Astrocyte (in vitro differentiated cells and primary cell): ENCODE measurements around the gene KCNJ2. TPM values are rescaled to one million over a fixed set of nuclear protein-coding genes. Genes with fewer than 3 reads are reported as not detected.

Source experiments
- DNase-seq: peaks from one replicate; pipeline ENCODE4 v3.0.0-alpha.2; 2010; ENCODE audit warnings: low read depth
- FAIRE-seq: peaks from 2 replicates; lab custom pipeline; 2011; peaks lifted over from hg19 to GRCh38; lab: Jason Lieb, UNC
- H2AFZ ChIP-seq: 2 replicates; pipeline ENCODE4 v1.6.0; 2012; ENCODE audit warnings: low read depth, low read length, inconsistent platforms
- H3K27ac ChIP-seq: 2 replicates; pipeline ENCODE4 v1.5.1; 2011; ENCODE audit warnings: low read depth, low read length, inconsistent platforms
- H3K27me3 ChIP-seq: 2 replicates; pipeline ENCODE4 v1.6.0; 2011; ENCODE audit warnings: low read length, inconsistent platforms; ENCODE audit not compliant: insufficient read depth
- H3K36me3 ChIP-seq: 2 replicates; pipeline ENCODE4 v1.5.1; 2011; ENCODE audit warnings: low read length, inconsistent platforms; ENCODE audit not compliant: insufficient read depth
- H3K4me1 ChIP-seq: 2 replicates; pipeline ENCODE4 v1.5.1; 2011; ENCODE audit warnings: low read length, inconsistent platforms; ENCODE audit not compliant: insufficient read depth
- H3K4me2 ChIP-seq: 2 replicates; pipeline ENCODE4 v1.6.0; 2012; ENCODE audit warnings: low read length, inconsistent platforms
- H3K4me3 ChIP-seq: 2 replicates; pipeline ENCODE4 v1.5.1; 2011; ENCODE audit warnings: low read depth, mild to moderate bottlenecking, low read length, inconsistent platforms; ENCODE audit not compliant: insufficient read depth
- H3K79me2 ChIP-seq: 2 replicates; pipeline ENCODE4 v1.6.0; 2012; ENCODE audit warnings: mild to moderate bottlenecking, low read length, inconsistent platforms; ENCODE audit not compliant: insufficient read depth
- H3K9ac ChIP-seq: 2 replicates; pipeline ENCODE4 v1.6.0; 2012; ENCODE audit warnings: mild to moderate bottlenecking, low read length, inconsistent platforms
- H3K9me3 ChIP-seq: 2 replicates; pipeline ENCODE4 v1.5.1; 2012; ENCODE audit warnings: low read depth, mild to moderate bottlenecking, low read length, inconsistent platforms; ENCODE audit not compliant: insufficient read depth
- H4K20me1 ChIP-seq: 2 replicates; pipeline ENCODE4 v1.6.0; 2012; ENCODE audit warnings: low read length, inconsistent platforms; ENCODE audit not compliant: insufficient read depth
- H3K27ac Mint-ChIP-seq: one replicate; pipeline ENCODE4 v1.8.0; 2021; ENCODE audit warnings: mild to moderate bottlenecking, mixed read lengths; ENCODE audit not compliant: unreplicated experiment
- H3K27me3 Mint-ChIP-seq: one replicate; pipeline ENCODE4 v1.8.0; 2021; ENCODE audit warnings: low read depth, mixed read lengths; ENCODE audit not compliant: unreplicated experiment
- H3K36me3 Mint-ChIP-seq: one replicate; pipeline ENCODE4 v1.8.0; 2021; ENCODE audit warnings: low read depth, mixed read lengths; ENCODE audit not compliant: unreplicated experiment
- H3K4me1 Mint-ChIP-seq: one replicate; pipeline ENCODE4 v1.8.0; 2021; ENCODE audit warnings: low read depth, mixed read lengths; ENCODE audit not compliant: unreplicated experiment
- H3K4me3 Mint-ChIP-seq: one replicate; pipeline ENCODE4 v1.8.0; 2021; ENCODE audit warnings: mild to moderate bottlenecking, moderate library complexity, mixed read lengths; ENCODE audit not compliant: unreplicated experiment
- H3K9me3 Mint-ChIP-seq: one replicate; pipeline ENCODE4 v1.8.0; 2021; ENCODE audit warnings: mild to moderate bottlenecking, mixed read lengths; ENCODE audit not compliant: unreplicated experiment
- EZH2 ChIP-seq: IDR thresholded peaks from 2 replicates; pipeline ENCODE4 v1.6.1; 2012; ENCODE audit warnings: mild to moderate bottlenecking, low read length, inconsistent platforms; ENCODE audit not compliant: insufficient read depth
- total RNA-seq: library from RNA; stranded (reverse); gene quantifications from 2 replicates; pipeline ENCODE4 v1.2.1, GENCODE V29; 2021
- TF ChIP-seq, protein P1 (sequence below): IDR thresholded peaks from 2 replicates; pipeline ENCODE4 v1.5.1; 2011; ENCODE audit warnings: low read depth, mild to moderate bottlenecking, inconsistent platforms, low read length, moderate library complexity; ENCODE audit not compliant: insufficient read depth

The KCNJ2 gene
- total RNA-seq, 1 donor from 2014 or later, result 10.2 TPM

GRCh38 chr17:70124723-70125122, 44.6 kb upstream of the KCNJ2 start:
- no peak overlapping the region for H3K27ac Mint-ChIP-seq
- H3K4me1 Mint-ChIP-seq, result peaks cover 4% of the 10 kb centered on the region

GRCh38 chr17:70127221-70127873, 42.0 kb upstream of the KCNJ2 start:
- Histone ChIP-seq H3K9me3 (no peaks in the 10 kb centered on the region), H3K27ac (no peak overlapping the region), H2AFZ (no peak overlapping the region), H3K4me1 (no peaks in the 10 kb centered on the region), H4K20me1 (no peaks in the 10 kb centered on the region), H3K79me2 (no peaks in the 10 kb centered on the region), H3K36me3 (no peaks in the 10 kb centered on the region), H3K9ac (no peak overlapping the region), H3K4me3 (no peak overlapping the region), H3K27me3 (no peaks in the 10 kb centered on the region), H3K4me2 (no peak overlapping the region)
- no peak for TF ChIP-seq EZH2
- TF ChIP-seq, protein P1, sequence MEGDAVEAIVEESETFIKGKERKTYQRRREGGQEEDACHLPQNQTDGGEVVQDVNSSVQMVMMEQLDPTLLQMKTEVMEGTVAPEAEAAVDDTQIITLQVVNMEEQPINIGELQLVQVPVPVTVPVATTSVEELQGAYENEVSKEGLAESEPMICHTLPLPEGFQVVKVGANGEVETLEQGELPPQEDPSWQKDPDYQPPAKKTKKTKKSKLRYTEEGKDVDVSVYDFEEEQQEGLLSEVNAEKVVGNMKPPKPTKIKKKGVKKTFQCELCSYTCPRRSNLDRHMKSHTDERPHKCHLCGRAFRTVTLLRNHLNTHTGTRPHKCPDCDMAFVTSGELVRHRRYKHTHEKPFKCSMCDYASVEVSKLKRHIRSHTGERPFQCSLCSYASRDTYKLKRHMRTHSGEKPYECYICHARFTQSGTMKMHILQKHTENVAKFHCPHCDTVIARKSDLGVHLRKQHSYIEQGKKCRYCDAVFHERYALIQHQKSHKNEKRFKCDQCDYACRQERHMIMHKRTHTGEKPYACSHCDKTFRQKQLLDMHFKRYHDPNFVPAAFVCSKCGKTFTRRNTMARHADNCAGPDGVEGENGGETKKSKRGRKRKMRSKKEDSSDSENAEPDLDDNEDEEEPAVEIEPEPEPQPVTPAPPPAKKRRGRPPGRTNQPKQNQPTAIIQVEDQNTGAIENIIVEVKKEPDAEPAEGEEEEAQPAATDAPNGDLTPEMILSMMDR, result no peak
- DNase-seq, result no peak
- Mint-ChIP-seq H3K4me3 (no peak overlapping the region), H3K27ac (no peak overlapping the region), H3K4me1 (no peaks in the 10 kb centered on the region), H3K9me3 (peaks cover 1% of the 10 kb centered on the region), H3K27me3 (no peaks in the 10 kb centered on the region), H3K36me3 (no peaks in the 10 kb centered on the region)
- no peak for FAIRE-seq

More at GRCh38 chr17:70124723-70125122, 44.6 kb upstream of the KCNJ2 start:
- peaks cover 1% of the 10 kb centered on the region for H3K9me3 Mint-ChIP-seq
- no peaks in the 10 kb centered on the region for H3K36me3 Mint-ChIP-seq
- TF ChIP-seq EZH2, result no peak
- TF ChIP-seq, protein P1, result no peak
- no peak overlapping the region for H3K27ac ChIP-seq
- H2AFZ ChIP-seq, result no peak overlapping the region
- H3K9me3 ChIP-seq, result no peaks in the 10 kb centered on the region
- H3K27me3 Mint-ChIP-seq, result no peaks in the 10 kb centered on the region
- H3K9ac ChIP-seq, result no peak overlapping the region
- no peaks in the 10 kb centered on the region for H3K36me3 ChIP-seq
- H3K27me3 ChIP-seq, result no peaks in the 10 kb centered on the region
- no peak overlapping the region for H3K4me3 Mint-ChIP-seq
- H3K4me3 ChIP-seq, result no peak overlapping the region
- H3K4me1 ChIP-seq, result no peaks in the 10 kb centered on the region
- FAIRE-seq (no peak), DNase-seq (no peak)
- H3K79me2 ChIP-seq, result no peaks in the 10 kb centered on the region
- no peak overlapping the region for H3K4me2 ChIP-seq
- no peaks in the 10 kb centered on the region for H4K20me1 ChIP-seq

DNA sequence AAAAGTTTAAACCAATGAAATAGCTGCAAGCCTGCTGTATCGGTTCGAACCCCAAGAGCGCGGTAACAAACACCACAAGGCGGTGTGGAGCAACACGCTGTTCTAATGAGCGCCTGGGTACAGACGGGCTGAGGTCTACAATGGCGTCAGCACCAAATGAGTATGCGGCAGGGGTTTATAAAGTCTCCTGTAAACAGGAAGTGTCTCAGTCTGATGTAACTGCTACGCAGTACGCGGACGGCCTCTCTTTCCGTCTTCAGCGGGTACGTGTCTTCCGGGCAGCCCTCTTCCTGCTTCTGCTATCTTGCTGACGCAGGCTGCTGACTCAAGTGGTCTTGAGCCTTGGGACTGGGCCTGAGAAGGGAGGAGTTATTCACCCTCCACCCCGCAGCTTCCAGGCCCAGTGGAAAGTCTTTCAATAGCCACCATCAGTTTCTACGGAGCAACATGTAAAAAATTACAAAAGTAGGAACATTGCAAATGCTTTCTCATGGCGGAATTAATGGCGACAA, 40.5 kb upstream of the KCNJ2 start:
- Histone ChIP-seq H3K27me3 (no peaks in the 10 kb centered on the region), H3K4me1 (no peaks in the 10 kb centered on the region), H3K9me3 (no peaks in the 10 kb centered on the region), H3K4me3 (no peak overlapping the region), H3K4me2 (no peak overlapping the region), H3K9ac (no peak overlapping the region), H3K27ac (no peak overlapping the region), H3K36me3 (no peaks in the 10 kb centered on the region), H4K20me1 (no peaks in the 10 kb centered on the region), H3K79me2 (no peaks in the 10 kb centered on the region), H2AFZ (no peak overlapping the region)
- peaks cover 1% of the 10 kb centered on the region for H3K9me3 Mint-ChIP-seq
- FAIRE-seq (no peak), DNase-seq (no peak)
- TF ChIP-seq, protein P1, result no peak
- no peak for TF ChIP-seq EZH2
- no peak overlapping the region for H3K27ac Mint-ChIP-seq
- H3K4me3 Mint-ChIP-seq, result no peak overlapping the region
- no peaks in the 10 kb centered on the region for H3K27me3 Mint-ChIP-seq
- no peaks in the 10 kb centered on the region for H3K36me3 Mint-ChIP-seq
- H3K4me1 Mint-ChIP-seq, result no peaks in the 10 kb centered on the region
